ENCODE measurements around the gene SLC2A13. TPM values are rescaled to one million over a fixed set of nuclear protein-coding genes. Genes with fewer than 3 reads are reported as not detected.

Gene SLC2A13
- total and polyA plus RNA-seq, 10 of the 15 experiments (the other 5 are each of a cell fraction or from before 2014, with no cell fraction given): 0.05 to 3.7 (median 0.25) TPM

DNA sequence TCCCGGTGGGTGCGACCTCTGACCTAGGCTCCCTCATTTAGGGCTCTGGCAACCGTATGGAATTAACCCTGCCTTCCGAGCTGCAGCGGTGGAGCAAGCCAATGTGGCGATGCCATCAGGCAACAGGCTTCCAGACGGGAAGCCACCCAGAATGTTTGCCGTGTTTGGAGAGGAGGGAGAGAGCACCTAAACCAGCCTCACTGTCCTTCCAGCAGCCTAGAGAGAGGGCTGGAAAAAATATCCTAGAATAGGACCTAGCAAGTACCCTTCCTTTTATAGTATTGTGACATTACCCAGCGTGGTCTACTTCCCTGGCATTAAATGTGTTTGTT lies 287 bp upstream of the SLC2A13 start:
- POLR2A ChIA-PET: interaction anchor here (0.6 kb wide), 1 partner anchor 125 kb away, joined by 3 read pairs; no protein-coding TSS in a partner anchor
- in situ Hi-C loops (cut with MboI) (loop anchor here (5.0 to 25.0 kb wide), 2 partner anchors 94 to 494 kb away; partner anchors contain the start of gene ABCD2), intact Hi-C loops (cut with micrococcal nuclease; ENCODE audit: unreplicated experiment) (loop anchor here (2.0 kb wide), 1 partner anchor 19 kb away; no protein-coding TSS in a partner anchor)
- Histone ChIP-seq H3K79me2 (ENCODE audit: control insufficient read depth, insufficient read depth, low read length) (no peaks in the 10 kb centered on the region), H2AFZ (ENCODE audit: control insufficient read depth, low read depth, low read length) (peak overlapping the region; percentile 77), H4K20me1 (ENCODE audit: control insufficient read depth, insufficient read depth) (no peaks in the 10 kb centered on the region), H3K4me3 (no peak overlapping the region), H3K4me1 (ENCODE audit: control insufficient read depth, insufficient read depth, low read length) (peaks cover 11% of the 10 kb centered on the region), H3K36me3 (ENCODE audit: control insufficient read depth in 2 of 2, insufficient read depth in 2 of 2, low read length in 1 of 2) (no peaks in the 10 kb centered on the region), H3K9me3 (replicated peaks; ENCODE audit: control insufficient read depth, insufficient read depth, low read length) (no peaks in the 10 kb centered on the region; the same call in 2 of the 3 replicates), H3K9ac (ENCODE audit: control insufficient read depth, insufficient read depth, low read length) (no peak overlapping the region), H3K27me3 (replicated peaks in 1 of 2; ENCODE audit: control insufficient read depth in 2 of 2, insufficient read depth in 2 of 2, low read length in 1 of 2) (peaks cover 0 to 13% of the 10 kb centered on the region in 2 experiments; a peak in 2 of 4 replicates), H3K27ac (ENCODE audit: control insufficient read depth, insufficient read depth) (no peak overlapping the region), H3K4me2 (ENCODE audit: control insufficient read depth, insufficient read depth) (peak overlapping the region; percentile 86)
- RAD21 ChIA-PET (ENCODE audit: unreplicated experiment): interaction anchor here (0.8 to 7.8 kb wide), 6 partner anchors 9 to 462 kb away, joined by 5 to 76 read pairs (median 12); no protein-coding TSS in a partner anchor
- CTCF ChIA-PET: interaction anchor here (0.7 to 7.1 kb wide), 11 partner anchors 12 to 519 kb away, joined by 3 to 103 read pairs (median 4); no protein-coding TSS in a partner anchor
- no TSS peak for BruUV-seq (replicated peaks)
- ATAC-seq: no peak
- no peak for DNase-seq (ENCODE audit: low read depth, low spot score)
- WGBS (ENCODE audit: insufficient coverage, insufficient replicate concordance, low lambda C conversion rate, missing lambda C conversion rate): 29% methylated on average over 9 of the region's 9 CpGs
- TF ChIP-seq NR2F1 (conservative IDR thresholded peaks at IDR 0.05): peak; percentile 66
- TF ChIP-seq NFYB (IDR thresholded peaks at IDR 0.05; ENCODE audit: insufficient read depth, low read depth, low read length): no peak
- no peak for TF ChIP-seq POLR2AphosphoS2 (IDR thresholded peaks at IDR 0.05; ENCODE audit: low read depth, low read length)
- TF ChIP-seq RCOR1 (conservative IDR thresholded peaks at IDR 0.05; ENCODE audit: low read depth, low read length): no peak
- peak; percentile 68 for TF ChIP-seq NR2C1 (IDR thresholded peaks at IDR 0.05)
- SMC1A ChIA-PET (ENCODE audit: uncharacterized antibody, unreplicated experiment): interaction anchor here (0.8 to 4.8 kb wide), 17 partner anchors 8 to 291 kb away, joined by 3 to 76 read pairs (median 4); no protein-coding TSS in a partner anchor
- FAIRE-seq: no peak

DNA sequence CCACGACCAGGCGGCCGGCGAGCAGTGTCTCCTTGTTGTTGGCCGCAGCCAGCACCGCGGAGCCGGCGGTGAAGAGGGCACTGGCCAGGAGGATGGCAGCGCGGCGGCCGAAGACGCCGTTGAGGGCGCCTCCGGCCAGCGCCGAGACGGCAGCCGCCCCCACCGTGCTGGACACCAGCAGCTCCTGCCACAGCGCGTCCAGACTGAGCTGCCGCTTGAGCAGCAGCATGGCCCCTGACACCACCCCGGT lies 691 bp downstream of the SLC2A13 start:
- ATAC-seq (peak; percentile 67), FAIRE-seq (no peak), DNase-seq (ENCODE audit: low read depth, low spot score) (no peak)
- Histone ChIP-seq H3K9ac (ENCODE audit: control insufficient read depth, insufficient read depth, low read length) (no peak overlapping the region), H3K4me2 (ENCODE audit: control insufficient read depth, insufficient read depth) (peak overlapping the region; percentile 86), H3K27ac (ENCODE audit: control insufficient read depth, insufficient read depth) (no peak overlapping the region), H3K36me3 (ENCODE audit: control insufficient read depth in 2 of 2, insufficient read depth in 2 of 2, low read length in 1 of 2) (no peaks in the 10 kb centered on the region), H2AFZ (ENCODE audit: control insufficient read depth, low read depth, low read length) (peak overlapping the region; percentile 77), H3K9me3 (replicated peaks; ENCODE audit: control insufficient read depth, insufficient read depth, low read length) (no peaks in the 10 kb centered on the region; the same call in 2 of the 3 replicates), H3K4me1 (ENCODE audit: control insufficient read depth, insufficient read depth, low read length) (peaks cover 11% of the 10 kb centered on the region), H3K4me3 (peak overlapping the region; percentile 73), H4K20me1 (ENCODE audit: control insufficient read depth, insufficient read depth) (no peaks in the 10 kb centered on the region), H3K27me3 (replicated peaks in 1 of 2; ENCODE audit: control insufficient read depth in 2 of 2, insufficient read depth in 2 of 2, low read length in 1 of 2) (peaks cover 0 to 13% of the 10 kb centered on the region in 2 experiments; a peak in 2 of 4 replicates), H3K79me2 (ENCODE audit: control insufficient read depth, insufficient read depth, low read length) (no peaks in the 10 kb centered on the region)
- ChIA-PET CTCF (interaction anchor here (1.2 to 5.9 kb wide), 4 partner anchors 58 to 209 kb away, joined by 3 to 35 read pairs (median 21); no protein-coding TSS in a partner anchor), POLR2A (interaction anchor here (0.6 kb wide), 3 partner anchors 41 to 51 kb away, joined by 3 to 4 read pairs (median 3); no protein-coding TSS in a partner anchor), SMC1A (ENCODE audit: uncharacterized antibody, unreplicated experiment) (interaction anchor here (1.0 to 4.8 kb wide), 9 partner anchors 9 to 208 kb away, joined by 3 to 76 read pairs (median 6); no protein-coding TSS in a partner anchor), RAD21 (ENCODE audit: unreplicated experiment) (interaction anchor here (1.2 to 7.8 kb wide), 5 partner anchors 10 to 209 kb away, joined by 4 to 76 read pairs (median 10); no protein-coding TSS in a partner anchor)
- TF ChIP-seq, protein P1, sequence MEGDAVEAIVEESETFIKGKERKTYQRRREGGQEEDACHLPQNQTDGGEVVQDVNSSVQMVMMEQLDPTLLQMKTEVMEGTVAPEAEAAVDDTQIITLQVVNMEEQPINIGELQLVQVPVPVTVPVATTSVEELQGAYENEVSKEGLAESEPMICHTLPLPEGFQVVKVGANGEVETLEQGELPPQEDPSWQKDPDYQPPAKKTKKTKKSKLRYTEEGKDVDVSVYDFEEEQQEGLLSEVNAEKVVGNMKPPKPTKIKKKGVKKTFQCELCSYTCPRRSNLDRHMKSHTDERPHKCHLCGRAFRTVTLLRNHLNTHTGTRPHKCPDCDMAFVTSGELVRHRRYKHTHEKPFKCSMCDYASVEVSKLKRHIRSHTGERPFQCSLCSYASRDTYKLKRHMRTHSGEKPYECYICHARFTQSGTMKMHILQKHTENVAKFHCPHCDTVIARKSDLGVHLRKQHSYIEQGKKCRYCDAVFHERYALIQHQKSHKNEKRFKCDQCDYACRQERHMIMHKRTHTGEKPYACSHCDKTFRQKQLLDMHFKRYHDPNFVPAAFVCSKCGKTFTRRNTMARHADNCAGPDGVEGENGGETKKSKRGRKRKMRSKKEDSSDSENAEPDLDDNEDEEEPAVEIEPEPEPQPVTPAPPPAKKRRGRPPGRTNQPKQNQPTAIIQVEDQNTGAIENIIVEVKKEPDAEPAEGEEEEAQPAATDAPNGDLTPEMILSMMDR (IDR thresholded peaks at IDR 0.05 in 2 of 3, conservative IDR thresholded peaks at IDR 0.05 in 1 of 3; ENCODE audit: control insufficient read depth in 2 of 3, extremely low read depth in 1 of 3, insufficient read depth in 1 of 3, low read depth in 3 of 3, low read length in 3 of 3): no peak
- TF ChIP-seq MXI1 (IDR thresholded peaks at IDR 0.05; ENCODE audit: low read depth, low read length): 0 out of 2 replicates have a peak, but pooled peaks have one; percentile 8
- in situ Hi-C loops (cut with MboI) (loop anchor here (5.0 to 25.0 kb wide), 2 partner anchors 93 to 493 kb away; partner anchors contain the start of gene ABCD2), intact Hi-C loops (cut with micrococcal nuclease; ENCODE audit: unreplicated experiment) (no loop called here)
- BruUV-seq (replicated peaks): no TSS peak
- WGBS (ENCODE audit: insufficient coverage, insufficient replicate concordance, low lambda C conversion rate, missing lambda C conversion rate): 2% methylated on average over 22 of the region's 26 CpGs

Measured in GM12878 (cell line).